IPS-NIHi7 (cell line): Measurements from ENCODE around the gene NPC1L1.
"Not testable (repeated sequence)": the region's sequence is repeated elsewhere in the genome, so short reads cannot be mapped to it uniquely, and the experiment has no call there.

ENCODE experiments used
- DNase-seq: peaks from one replicate; pipeline ENCODE4 v3.0.0; 2012; ENCODE audit warnings: mixed read lengths; ENCODE audit errors: extremely low spot score

Gene NPC1L1

DNA sequence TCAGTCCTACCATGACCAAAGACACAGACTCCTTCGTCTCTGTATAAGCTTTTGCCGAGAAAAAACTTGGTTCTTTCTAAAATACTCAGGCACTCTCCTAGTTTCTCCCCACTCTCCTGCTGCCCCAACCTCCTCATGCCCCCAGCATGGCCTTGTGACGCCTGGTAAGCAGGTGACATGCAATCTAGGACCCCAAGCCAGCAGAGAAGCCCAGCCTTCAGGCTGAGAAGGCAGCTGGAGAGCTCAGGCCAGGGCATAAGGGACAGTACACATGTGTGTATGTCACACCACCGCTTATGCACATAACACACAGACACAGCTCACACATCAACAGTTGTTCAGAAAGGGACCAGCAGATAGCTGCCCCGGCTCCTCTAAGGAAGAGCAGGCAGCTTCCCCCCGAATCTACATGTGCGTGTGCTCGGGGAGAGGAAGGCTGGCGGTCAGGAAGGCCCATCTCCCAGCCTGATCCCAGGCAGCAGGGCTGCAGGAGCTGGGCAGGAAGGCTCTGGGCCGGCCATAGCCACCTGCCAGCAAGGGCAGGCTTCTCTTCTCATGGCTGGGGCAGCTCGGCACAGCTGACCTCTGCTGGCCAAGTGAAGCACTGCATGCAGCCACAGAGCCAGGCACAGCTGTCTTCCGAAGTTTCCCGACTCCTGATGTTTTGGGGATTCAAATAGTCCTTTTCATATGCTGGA lies 24.1 kb upstream of the NPC1L1 start:
- DNase-seq: peak; percentile 82

DNA sequence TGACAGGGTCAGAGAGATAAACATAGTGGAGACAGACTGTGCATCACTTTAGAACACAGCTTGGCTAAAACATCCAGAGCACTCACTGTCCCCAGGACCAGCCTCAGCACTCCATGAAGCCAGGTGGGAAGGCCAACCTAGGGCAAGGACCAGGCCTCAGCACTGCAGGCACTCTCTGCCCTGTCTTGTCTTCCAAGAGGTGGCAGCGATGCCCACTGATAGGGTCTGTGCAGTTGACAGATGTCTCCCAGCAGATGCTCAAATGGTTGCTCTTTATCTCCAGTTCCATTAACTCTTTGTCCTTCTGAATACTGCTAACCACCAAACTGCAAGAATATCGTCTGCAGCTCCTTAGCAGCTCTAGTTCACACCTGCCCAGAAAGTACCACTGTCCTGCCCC lies 23.5 kb upstream of the NPC1L1 start:
- no peak for DNase-seq

DNA sequence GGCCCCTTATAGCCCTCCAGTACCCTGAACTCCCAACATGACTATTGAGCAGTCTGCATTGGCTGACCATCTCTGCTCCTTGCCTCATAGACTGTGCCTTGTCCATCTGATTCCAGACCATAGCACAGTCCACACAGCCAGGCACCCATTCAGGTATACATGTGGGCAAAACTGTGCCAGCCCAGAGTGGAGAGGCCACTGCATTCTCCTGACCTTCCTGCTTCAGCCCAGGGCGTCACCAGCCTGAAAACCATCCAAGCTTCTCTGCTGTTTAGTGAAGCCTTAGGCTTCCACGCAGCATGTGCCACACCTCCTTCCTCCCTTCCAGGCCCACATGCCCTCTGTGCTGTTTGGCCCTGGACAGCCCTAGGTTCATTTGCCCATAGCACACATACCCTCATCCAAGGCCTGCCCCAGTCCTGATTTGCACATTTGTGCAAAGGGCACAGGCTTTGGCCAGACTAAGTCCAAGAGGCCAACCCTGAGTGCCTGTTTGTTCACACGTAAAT lies 22.1 kb upstream of the NPC1L1 start:
- no peak for DNase-seq

DNA sequence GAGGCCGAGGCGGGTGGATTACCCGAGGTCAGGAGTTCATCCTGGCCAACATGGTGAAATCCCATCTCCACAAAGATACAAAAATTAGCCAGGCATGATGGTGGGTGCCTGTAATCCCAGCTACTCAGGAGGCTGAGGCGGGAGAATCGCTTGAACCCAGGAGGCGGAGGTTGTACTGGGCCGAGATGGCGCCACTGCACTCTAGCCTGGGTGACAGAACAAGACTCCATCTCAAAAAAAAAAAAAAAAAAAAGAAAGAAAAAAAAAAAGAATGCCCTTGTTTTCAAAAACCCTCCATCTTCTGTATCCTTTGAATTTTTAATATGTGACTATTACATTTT lies 21.5 kb upstream of the NPC1L1 start:
- not testable (repeated sequence) for DNase-seq

DNA sequence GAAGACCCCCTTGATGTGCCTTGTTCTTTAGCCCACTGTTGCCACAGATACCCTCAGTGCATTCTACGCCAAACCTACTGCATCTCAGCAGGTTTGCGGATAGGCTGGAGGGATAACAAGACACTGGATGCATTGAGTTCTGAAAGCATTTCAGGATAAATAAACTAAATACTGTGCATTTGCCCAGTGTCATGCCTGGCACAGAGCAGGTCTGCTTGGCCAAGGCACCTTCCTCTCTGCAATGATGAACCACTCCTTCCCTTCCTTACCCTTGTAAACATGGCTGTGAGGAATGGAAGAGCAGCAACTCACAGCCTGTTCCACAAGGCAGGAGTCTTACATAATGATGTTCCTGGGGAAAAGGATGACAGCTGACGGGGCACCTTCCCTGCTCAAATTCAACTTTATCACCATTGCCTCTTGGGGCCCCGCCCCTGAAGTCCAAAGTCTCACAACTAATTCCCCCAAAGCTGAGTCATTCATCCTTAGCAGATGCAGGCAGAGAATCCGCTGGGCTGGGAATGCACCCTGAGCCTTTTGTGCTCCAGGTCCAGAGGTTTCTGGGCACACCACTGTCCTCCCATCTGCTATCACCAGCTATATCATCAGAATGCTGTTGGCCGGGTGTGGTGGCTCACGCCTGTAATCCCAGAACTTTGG lies 21.0 kb upstream of the NPC1L1 start:
- DNase-seq: no peak

DNA sequence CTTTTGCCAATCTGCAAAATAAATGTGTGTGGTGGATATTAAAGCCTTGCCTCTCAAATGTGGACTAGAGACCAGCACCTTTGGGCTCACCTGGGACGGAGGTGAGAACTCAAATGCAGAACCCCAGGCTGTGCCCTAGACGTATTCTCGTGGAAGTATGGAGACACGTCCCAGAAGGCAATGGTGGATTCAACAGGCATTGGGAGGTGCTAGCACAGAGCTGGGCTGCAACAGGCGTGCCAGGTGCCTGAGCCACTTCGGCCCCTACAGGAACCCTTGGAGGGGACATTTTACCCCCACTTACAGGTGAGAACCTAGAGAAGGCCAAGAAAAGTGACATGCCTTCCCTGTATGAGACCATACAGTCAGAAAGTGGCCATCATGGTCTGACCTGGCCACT lies 20.4 kb upstream of the NPC1L1 start:
- DNase-seq: no peak

DNA sequence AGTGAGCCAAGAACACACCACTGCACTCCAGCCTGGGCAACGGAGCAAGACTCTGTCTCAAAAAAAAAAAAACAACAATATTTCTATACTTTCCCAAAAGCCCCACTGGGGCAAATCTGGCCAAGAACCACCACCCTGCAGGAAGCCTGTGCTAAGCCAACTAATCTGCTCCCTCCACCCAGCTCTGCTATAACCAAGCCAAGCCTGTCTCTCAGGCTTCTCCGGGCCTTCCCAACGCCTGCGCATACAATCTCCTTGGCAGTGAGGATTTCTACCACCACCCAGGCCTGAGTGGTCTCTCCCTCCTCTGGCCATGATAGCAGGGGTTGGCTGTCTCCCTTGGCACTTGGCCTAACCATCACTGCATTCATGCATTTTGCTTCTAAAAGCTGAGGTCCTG lies 18.4 kb upstream of the NPC1L1 start:
- DNase-seq: no peak

DNA sequence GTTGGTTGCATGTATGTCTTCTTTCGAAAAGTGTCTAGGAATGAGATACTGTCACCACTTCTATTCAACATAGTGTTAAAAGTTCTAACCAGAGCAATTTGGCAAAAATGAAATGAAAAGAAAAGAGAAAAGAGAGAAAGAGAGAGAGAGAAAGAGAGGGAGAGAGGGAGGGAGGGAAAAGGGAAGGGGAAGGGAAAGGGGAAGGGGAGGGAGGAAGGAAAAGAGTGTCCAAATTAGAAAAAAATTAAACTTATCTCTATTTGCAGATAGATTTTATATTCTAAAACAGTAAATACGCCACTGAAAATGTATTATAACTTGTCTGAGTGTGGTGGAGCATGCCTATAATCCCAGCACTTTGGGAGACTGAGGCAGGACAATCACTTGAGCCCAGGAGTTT lies 16.4 kb upstream of the NPC1L1 start:
- no peak for DNase-seq

DNA sequence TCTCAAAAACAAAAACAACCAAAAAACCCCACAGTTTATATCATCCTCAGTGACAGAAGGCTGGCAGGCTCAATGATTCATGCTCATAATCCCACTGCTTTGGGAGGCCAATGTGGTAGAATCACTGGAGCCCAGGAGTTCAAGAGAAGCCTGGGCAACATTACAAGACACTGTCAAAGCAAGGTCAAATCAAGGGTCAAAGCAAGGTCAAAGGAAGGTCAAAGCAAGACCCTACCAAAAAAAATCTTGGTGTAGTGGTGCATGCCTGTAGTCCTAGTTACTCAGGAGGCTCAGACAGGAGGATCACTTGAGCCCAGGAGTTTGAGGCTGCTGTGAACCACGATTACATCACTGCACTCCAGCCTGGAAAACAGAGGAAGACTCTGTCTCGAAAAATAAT lies 14.2 kb upstream of the NPC1L1 start:
- DNase-seq: no peak

DNA sequence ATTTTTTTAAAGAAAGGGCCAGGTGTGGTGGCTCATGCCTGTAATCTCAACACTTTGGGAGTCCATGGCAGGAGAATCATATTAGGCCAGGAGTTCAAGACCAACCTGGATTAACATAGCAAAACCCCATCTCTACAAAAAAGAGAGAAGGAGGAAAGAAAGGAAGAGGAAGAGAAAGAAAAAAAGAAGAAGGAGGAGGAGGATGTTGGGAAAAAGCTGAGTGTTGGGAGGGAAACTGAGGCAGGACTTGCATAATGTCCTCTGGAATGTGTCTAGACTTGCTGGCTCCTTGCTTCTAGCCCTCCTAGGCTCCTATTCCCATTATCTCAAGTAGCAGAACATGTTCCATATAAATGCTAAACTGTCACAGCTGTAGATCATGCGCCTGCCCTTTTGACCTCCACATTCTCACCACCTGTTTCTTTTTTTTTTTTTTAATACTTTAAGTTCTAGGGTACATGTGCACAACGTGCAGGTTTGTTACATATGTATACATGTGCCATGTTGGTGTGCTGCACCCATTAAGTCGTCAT lies 11.4 kb upstream of the NPC1L1 start:
- not testable (repeated sequence) for DNase-seq

DNA sequence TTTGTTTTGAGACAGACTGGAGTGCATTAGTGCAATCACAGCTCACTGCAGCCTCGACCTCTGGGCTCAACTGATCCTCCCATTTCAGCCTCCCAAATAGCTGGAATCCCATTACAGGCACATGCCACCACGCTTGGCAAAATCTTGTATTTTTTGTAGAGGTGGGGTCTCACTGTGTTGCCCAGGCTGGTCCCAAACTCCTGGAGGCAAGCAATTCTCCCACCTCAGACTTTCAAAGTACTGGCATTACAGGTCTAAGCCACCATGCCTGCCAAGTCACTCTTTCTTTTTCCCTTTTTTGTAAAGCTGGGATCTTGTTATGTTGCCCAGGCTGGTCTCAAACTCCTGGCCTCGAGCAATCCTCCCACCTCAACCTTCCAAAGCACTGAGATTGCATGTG lies 8.3 kb upstream of the NPC1L1 start:
- no peak for DNase-seq

DNA sequence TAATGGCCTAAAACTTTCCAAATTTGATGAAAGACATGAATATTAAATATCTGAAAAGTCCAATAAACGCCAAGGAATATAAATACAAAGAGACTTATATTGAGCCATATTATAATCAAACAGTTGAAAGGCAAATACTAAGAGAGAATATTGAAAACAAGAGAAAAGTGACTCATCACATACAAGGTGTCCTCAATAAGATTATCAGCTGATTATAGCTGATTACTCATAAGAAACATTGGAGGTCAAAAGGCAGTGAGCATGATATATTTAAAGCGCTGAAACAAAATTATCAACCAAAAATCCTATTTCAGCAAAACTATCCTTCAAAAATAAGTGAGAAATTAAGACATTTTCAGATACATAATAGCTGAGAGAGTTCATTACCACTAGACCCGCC lies 7.8 kb upstream of the NPC1L1 start:
- no peak for DNase-seq

DNA sequence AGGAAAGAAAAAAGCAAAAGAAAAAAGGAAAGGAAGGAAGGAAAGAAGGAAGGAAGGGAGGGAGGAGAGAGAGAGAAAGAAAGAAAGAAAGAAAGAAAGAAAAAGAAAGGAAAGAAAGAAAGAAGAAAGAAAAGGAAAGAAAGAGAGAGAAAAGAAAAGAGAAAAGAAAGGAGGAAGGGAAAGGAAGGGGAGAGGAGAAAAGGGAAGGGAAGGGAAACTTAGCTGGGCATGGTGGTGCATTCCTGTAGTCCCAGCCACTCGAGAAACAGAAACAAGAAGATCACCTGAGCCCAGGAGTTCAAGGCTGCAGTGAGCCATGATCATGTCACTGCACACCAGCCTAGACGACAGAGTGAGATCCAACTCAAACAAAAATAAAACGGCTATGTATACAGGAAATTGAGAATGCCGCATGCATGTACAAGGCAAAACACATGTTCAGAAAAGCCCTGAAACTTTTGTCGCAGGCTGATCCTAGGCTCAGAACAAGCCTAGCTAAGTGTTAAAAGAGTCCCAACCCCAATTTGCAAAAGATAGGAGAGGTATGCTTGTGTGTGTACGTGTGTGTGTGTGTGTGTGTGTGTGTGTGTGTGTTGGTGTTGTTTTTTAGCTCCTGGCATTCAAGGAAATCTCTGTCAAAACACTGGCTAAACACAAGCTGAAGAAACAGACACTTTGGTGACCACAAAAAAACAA lies 6.6 kb upstream of the NPC1L1 start:
- DNase-seq: no peak

DNA sequence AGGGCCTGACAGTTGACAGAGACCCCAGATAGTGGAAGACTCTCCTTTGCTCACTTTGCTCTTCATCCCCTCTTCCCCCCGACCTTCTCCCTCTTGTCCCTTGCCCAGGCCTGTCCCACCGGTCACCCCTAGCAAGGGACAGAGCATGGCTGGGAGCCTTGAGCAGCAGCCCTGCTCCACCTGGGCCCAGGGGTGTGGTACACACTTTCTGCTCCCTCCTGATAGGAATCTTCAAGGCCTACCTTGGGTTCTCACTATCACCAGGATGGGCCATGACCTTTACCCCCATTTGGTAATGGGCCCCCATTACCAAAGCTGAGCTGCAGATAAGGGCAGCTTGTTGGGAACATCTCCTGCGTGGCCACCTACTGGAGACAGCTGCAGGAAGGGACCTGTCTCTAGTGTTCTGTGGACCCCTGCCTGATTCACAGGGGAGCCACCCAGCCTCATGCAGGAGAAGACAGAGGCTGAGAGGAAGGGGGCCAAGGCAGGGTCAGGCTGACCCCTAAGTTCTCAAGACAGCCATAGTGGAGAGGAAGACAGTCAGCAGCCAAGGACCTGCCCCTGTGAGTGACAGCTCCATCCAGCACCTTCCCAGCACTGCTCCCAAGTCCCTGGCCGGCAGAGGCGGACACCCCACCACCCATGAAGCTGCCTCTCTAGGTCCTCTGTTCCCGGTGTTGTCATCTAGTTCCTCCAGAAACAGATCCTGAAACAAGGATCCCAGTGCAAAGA lies 913 bp upstream of the NPC1L1 start:
- DNase-seq: no peak

DNA sequence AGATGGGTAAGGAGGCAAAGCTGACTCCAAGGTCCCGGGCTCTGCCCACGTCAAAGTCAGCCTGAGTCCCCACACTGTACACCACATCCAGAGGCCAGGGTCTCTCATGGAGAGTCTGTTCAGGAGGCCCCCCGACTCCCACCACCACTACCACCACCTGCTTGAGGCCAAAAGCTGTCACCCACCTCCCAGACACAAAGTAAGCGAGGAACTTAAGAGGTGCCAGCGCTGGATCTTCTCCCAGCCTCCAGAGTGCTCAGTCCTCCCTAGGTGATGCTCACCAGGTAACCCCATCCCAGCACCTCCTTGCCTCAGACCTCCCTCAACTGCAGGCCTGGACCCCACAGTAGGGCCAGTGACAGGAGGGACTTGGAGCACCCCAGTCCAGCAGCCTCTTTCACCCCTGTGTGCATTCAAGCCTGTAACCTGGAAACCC lies 520 bp downstream of the NPC1L1 start:
- no peak for DNase-seq

DNA sequence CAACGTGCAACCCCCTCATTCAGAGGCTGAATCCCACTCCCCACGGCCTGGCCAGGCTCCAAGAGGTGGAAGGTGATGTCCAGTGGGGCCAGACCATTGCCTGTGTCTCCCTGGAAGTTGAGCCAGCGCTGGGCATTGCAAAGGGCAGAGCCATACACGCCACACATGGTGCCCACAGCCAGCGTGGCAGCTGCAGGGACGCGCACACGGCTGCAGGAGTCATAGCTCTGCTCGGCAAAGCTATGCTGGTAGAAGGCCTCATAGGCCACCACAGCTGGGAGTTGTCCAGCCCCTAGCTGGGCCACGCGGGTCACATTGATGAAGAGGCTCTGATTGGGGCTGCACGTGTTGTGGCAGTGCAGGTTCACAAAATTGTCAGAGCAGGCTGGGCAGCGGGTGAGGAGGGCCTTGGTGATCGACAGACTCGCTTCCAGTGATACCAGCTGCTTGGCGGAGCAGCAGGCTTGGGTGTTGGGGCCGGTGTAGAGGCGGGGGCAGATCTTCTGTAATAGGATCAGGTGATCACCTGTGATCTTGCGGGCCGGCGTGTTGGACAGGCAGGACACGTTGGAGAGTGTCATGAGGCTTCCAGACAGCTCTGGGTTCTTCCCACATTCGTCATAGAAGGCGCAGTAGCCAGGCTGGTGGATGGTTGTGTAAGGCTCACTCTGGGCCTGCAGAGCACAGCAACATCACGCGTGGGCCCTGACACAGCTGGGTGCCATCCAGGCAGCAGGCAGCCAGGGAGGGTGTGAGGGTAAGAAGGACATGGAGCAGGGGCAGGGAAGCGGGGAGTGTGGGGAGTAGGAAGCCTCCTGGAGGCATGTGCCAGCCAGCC lies 1.2 kb downstream of the NPC1L1 start:
- DNase-seq: no peak

DNA sequence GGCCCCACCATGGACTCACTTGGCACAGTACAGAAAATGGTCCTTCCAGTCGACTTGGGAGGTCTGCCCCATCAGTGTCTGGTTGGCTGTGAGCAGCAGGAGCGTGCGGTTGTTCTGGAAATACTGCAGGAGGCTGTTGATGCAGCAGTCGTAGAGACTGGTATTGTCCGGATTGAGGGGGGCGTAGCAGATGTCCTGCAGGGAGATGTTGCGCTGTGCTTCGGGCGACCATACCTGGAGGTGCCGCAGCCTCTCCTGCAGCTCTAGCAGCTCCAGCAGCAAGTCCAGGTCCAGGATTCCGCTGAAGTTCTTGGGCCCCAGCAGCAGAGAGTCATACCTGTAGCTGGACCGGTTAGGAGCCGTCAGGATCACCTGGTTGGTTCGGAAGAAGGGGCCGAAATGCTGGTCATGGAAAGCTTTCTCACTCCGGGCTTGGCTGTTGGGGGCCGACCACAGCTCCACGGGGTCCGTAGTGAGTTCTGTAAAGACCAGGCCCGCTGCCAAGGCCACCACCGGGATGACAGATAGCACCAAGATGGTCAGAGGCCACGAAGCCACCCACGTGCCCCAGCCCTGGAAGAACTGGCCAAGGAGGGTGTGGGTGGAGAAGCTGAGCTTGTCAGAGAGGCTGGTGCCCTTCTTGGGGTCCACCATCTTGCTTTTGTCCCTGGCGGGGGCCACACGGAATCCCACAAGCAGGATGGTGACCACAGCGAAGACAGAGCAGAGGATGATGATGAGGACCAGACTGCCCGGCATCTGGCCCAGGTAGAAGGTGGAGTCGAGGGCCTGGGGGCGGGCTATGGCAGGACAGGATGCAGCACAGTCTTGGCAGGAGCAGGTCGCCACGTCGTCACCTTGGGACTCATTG lies 2.1 kb downstream of the NPC1L1 start:
- peak; percentile 4 for DNase-seq

DNA sequence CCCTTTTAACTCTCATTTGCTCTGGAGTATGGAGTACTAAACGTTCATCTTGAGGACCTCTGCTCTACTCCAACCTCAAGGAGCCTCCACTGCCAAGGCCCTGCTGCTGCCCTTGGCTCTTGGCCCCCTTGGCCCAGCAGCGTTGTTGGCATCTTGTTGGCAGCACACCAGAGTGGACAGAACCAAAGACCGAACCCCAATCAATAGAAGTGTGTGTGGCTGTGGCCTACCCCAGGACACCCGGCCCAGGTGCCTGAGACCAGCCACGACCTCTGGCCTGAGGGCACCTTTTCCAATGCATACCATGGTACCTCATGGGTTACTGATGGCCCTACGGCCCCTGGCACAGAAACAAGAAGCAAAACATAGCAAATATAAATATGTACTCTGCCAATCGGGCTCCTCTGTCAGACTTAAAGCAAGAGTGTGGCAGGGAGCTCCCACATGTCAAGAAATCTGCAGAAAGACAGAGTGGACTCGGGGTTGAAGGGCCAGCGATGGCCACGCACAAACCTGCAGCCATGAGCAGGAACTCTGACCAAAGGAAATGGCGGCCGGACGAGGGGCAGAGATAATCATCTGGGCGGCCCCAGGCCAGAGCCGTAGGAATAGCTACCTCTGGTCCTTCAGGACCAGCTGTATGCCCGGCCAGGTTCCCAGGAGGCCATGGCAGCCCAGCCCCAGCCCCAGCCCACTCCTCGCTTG lies 2.9 kb downstream of the NPC1L1 start:
- DNase-seq: no peak

DNA sequence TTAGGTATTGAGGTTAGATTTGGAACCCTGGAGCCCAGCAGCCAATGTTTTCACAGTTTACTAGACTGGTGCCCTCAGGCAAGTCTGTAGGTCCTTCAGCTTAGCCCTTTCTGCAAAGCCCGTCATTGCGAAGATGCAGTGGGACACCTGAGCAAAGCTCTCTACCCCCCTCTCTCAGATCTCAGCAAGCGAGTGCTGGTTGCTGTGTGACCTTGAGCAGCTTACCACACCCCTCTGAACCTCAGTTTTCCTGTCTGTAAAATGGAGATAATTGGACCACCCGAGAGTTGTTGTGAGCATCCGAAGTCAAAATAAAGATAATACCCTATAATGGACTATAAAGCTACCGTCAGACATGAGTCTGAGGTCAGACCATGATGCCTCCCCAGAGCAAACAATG lies 3.7 kb downstream of the NPC1L1 start:
- DNase-seq: no peak

DNA sequence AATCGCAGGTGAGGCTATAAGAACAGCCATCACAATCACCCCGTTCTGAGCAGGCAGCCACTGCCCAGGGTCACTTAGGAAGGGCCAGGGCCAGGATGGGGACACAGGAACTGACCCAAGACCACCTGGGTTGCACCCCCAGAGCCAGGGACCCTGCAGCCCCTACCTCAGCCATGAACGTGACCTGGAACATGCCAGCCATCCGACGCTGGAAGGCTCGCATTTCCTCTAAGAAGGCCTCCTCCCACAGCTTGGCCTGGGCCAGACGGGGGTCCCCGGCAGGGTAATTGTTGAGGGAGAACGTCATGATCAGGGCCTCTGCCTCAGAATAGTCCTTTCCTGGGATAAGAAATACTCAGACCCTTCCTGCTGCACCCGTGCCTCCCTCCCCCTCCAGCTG lies 5.0 kb downstream of the NPC1L1 start:
- DNase-seq: peak; percentile 7
